ENCODE results near the gene DNM3.

The DNM3 gene

GRCh38 chr1:172224871-172225270, 383.6 kb downstream of the DNM3 start:
- DNase-seq (ENCODE audit: low read depth in 1 of 2, low spot score in 1 of 2): no peak

- no peak for DNase-seq (ENCODE audit: low read depth in 1 of 2, low spot score in 1 of 2)
Measured at GRCh38 chr1:172229942-172230341, 388.6 kb downstream of the DNM3 start.

- no peak for DNase-seq (ENCODE audit: low read depth in 1 of 2, low spot score in 1 of 2)
Measured at GRCh38 chr1:172230526-172230925, 389.2 kb downstream of the DNM3 start.

GRCh38 chr1:172236958-172237357, 395.7 kb downstream of the DNM3 start:
- DNase-seq (ENCODE audit: low read depth in 1 of 2, low spot score in 1 of 2): no peak

- DNase-seq (ENCODE audit: low read depth in 1 of 2, low spot score in 1 of 2): no peak
Measured at GRCh38 chr1:172238158-172238557, 396.9 kb downstream of the DNM3 start.

- no peak for DNase-seq (ENCODE audit: low read depth in 1 of 2, low spot score in 1 of 2)
Measured at GRCh38 chr1:172238965-172239364, 397.7 kb downstream of the DNM3 start.

- no peak for DNase-seq (ENCODE audit: low read depth in 1 of 2, low spot score in 1 of 2)
Measured at GRCh38 chr1:172239901-172240300, 398.6 kb downstream of the DNM3 start.

- DNase-seq (ENCODE audit: low read depth in 1 of 2, low spot score in 1 of 2): no peak
Measured at GRCh38 chr1:172241540-172241939, 400.2 kb downstream of the DNM3 start.

- DNase-seq (ENCODE audit: low read depth in 1 of 2, low spot score in 1 of 2): no peak
Measured at GRCh38 chr1:172244865-172245264, 403.6 kb downstream of the DNM3 start.

- no peak for DNase-seq (ENCODE audit: low read depth in 1 of 2, low spot score in 1 of 2)
Measured at GRCh38 chr1:172245788-172246187, 404.5 kb downstream of the DNM3 start.

- no peak for DNase-seq (ENCODE audit: low read depth in 1 of 2, low spot score in 1 of 2)
Measured at GRCh38 chr1:172246521-172247390, 405.5 kb downstream of the DNM3 start.

- DNase-seq (ENCODE audit: low read depth in 1 of 2, low spot score in 1 of 2): no peak
Measured at GRCh38 chr1:172251486-172251885, 410.2 kb downstream of the DNM3 start.

- no peak for DNase-seq (ENCODE audit: low read depth in 1 of 2, low spot score in 1 of 2)
Measured at GRCh38 chr1:172252321-172252720, 411.0 kb downstream of the DNM3 start.

GRCh38 chr1:172252958-172253357, 411.7 kb downstream of the DNM3 start:
- DNase-seq (ENCODE audit: low read depth in 1 of 2, low spot score in 1 of 2): no peak

GRCh38 chr1:172254521-172255222, 413.4 kb downstream of the DNM3 start:
- no peak for DNase-seq (ENCODE audit: low read depth in 1 of 2, low spot score in 1 of 2)

GRCh38 chr1:172255223-172255560, 413.9 kb downstream of the DNM3 start:
- DNase-seq (ENCODE audit: low read depth in 1 of 2, low spot score in 1 of 2): no peak

- no peak for DNase-seq (ENCODE audit: low read depth in 1 of 2, low spot score in 1 of 2)
Measured at GRCh38 chr1:172265905-172266304, 424.6 kb downstream of the DNM3 start.

- DNase-seq (ENCODE audit: low read depth in 1 of 2, low spot score in 1 of 2): no peak
Measured at GRCh38 chr1:172266528-172267174, 425.4 kb downstream of the DNM3 start.

- no peak for DNase-seq (ENCODE audit: low read depth in 1 of 2, low spot score in 1 of 2)
Measured at GRCh38 chr1:172268237-172268636, 426.9 kb downstream of the DNM3 start.

GRCh38 chr1:172269084-172269483, 427.8 kb downstream of the DNM3 start:
- DNase-seq (ENCODE audit: low read depth in 1 of 2, low spot score in 1 of 2): no peak

GRCh38 chr1:172269644-172270043, 428.3 kb downstream of the DNM3 start:
- DNase-seq (ENCODE audit: low read depth in 1 of 2, low spot score in 1 of 2): no peak

GRCh38 chr1:172270605-172271004, 429.3 kb downstream of the DNM3 start:
- DNase-seq (ENCODE audit: low read depth in 1 of 2, low spot score in 1 of 2): no peak
